ENCODE results near the gene KIF16B.

DNA sequence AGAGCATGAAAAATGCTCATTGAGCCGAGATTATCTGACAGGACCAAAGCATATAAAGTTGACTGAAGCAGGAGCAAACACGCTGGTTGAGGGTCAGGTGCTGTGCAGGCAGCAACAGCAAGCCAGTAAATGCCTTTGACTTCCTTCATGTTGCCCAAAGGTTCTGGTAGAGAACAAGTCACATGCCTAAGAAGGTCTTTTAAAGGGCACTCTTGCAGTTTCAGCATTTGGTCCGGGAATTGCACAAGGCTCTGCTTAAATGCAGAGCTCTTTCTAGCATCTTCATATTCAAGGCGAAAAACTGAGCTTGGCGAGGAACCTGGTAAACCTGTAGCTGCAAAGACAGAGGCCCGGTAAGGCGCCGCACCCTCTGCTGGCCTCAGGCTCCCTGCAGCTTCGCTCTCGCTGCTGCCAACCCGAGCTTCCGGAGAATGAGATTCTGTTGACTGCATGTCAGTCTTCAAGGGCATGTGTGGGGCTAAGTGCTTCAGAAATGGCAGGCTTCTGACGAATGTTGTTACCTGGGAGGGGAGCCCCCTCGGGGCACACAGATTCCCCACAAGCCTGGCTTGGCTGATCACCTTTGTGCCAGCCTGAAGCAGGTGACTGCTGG is 205.2 kb downstream of the KIF16B start:
- no peak for TF ChIP-seq GATA2 (IDR thresholded peaks at IDR 0.05; ENCODE audit: low read depth, low read length)
- TF ChIP-seq GATA3 (IDR thresholded peaks at IDR 0.05; ENCODE audit: low read depth, low read length) = no peak
